GDM1 (cell line): ENCODE measurements around the gene HAGHL.
A peak's percentile ranks its signal among the peaks of the same experiment; 100 is the strongest.

Experiments used
- DNase-seq: peaks from one replicate; lab custom pipeline; 2025; lab: John Stamatoyannopoulos, UW

The HAGHL gene, protein sequence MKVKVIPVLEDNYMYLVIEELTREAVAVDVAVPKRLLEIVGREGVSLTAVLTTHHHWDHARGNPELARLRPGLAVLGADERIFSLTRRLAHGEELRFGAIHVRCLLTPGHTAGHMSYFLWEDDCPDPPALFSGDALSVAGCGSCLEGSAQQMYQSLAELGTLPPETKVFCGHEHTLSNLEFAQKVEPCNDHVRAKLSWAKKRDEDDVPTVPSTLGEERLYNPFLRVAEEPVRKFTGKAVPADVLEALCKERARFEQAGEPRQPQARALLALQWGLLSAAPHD

GRCh38 chr16:726438-727290 is at the start of gene HAGHL, which contains the start of gene CCDC78:
HAGHL (plus strand) TSS chr16:727106; CDS start chr16:727510, 404 bp downstream.
CCDC78 (minus strand) TSS chr16:726443; CDS start chr16:726367, 76 bp downstream.
- DNase-seq = no peak

DNA sequence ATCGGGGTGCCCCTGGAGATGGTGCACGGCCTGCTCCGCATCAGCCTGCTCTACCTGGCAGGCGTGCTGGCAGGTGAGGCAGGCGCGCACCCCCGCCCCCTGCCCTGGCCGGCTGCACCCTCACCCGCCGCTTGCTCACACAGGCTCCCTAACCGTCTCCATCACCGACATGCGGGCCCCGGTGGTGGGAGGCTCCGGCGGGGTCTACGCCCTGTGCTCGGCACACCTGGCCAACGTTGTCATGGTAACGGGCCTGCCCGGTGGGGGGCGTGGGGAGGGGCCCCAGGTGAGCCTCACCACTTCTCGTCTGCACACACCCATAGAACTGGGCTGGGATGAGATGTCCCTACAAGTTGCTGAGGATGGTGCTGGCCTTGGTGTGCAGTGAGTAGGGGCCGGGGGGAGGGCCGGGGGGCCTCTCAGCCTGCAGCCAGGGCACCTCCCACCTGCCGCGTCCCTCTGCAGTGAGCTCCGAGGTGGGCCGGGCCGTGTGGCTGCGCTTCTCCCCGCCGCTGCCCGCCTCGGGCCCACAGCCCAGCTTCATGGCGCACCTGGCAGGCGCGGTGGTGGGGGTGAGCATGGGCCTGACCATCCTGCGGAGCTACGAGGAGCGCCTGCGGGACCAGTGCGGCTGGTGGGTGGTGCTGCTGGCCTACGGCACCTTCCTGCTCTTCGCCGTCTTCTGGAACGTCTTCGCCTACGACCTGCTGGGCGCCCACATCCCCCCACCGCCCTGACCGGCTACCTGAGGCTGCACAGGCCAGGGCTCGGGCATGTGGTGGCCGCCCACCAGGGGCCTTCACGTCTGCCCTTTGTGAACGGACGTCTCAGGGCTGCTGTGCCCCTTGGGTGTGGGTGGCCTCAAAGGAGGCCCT is 49.4 kb upstream of the HAGHL start:
- no peak for DNase-seq

DNA sequence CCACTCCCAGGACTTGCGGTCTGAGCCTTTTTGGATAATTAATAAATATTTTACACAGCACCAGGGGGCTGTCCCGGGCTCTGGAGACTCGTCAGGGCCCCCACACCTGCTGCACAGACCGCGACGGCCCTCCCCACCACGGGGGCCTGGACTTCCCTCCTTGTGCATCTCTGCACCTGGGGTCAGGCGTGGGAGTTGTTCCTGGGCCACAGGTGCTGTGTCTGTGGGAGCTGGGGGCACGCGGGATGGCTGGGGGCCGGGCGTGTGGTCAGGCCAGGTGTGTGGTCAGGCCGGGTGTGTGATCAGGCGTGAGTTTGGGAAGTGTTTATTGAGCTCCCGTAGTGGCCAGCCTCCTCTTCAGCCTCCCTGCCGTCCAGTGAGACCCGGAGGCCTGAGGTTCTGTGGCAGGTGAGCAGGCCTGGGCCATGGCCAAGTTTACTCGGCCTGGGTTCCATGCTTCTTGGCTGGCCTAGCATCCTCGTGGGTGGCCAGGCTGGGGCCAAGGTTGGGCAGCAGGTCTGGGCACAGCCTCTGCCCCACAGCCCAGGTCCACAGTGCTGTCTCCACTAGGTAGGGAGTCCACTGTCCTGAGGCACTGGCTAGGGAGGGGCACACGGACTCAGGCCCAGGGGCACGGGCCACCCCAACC is 48.6 kb upstream of the HAGHL start:
- DNase-seq = no peak

DNA sequence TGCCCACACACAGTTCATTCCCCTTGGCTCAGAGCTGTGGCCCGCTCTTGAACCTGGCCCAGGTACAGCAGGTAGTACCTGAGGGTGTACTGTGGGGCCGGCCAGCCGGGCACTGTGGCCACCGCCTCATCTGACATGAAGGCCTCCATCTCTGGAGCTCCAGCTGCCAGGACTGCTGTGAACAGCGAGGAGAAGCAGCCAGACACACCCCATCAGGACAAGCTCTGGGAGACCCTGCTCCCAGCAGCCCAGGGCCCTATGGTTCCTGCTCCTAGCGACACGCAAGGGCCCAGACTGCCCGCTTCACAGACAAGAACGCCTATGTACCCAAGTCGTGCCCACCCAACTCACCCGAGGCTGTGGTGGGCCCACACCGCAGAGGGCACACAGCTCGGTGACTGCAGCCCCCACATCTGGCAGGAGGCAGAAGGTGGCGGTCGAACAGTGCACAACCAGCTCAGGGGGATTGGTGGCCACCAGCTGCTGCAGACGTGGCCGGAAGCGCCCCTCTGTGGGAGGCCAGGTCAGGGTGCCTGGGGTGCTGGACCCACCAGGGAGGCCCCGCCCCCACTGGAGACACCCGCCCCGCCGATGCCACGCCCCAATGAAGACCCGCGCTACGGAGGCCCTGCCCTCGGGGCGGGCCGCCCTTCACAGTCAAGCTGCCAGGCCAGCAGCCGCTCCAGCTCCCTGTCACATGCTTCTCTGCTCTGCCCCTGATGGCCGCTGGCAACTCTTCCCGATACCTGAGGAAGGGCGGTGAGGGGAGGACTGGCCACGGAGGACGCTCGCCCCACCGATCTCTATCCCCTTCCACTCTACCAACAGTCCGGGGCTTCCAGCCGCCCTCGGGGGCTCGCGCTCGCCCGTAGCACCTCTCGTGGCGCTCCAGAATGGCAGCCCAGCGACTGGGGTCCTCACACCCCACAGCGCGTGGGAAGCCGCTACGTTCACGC is 47.8 kb upstream of the HAGHL start:
- peak; percentile 45 for DNase-seq

GRCh38 chr16:679814-680624 is 46.9 kb upstream of the HAGHL start, which contains the start of gene STUB1:
STUB1 (plus strand) TSS chr16:680410; CDS start chr16:680526, 116 bp downstream.
- peak; percentile 80 for DNase-seq

DNA sequence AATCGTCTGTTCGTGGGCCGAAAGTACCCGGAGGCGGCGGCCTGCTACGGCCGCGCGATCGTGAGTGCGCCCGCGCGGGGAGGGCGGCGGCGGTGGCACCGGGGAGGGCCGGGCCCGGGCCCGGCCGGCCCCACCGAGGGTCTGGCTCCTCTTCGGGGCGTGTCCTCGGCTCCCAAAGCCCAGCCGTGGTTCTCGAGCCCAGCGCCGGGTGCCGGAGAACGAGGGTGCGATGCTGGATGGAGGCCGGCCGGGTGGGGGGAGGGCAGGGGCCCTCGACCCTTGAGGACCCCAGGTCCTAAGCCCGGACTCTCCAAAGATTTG is 46.3 kb upstream of the HAGHL start:
- no peak for DNase-seq

DNA sequence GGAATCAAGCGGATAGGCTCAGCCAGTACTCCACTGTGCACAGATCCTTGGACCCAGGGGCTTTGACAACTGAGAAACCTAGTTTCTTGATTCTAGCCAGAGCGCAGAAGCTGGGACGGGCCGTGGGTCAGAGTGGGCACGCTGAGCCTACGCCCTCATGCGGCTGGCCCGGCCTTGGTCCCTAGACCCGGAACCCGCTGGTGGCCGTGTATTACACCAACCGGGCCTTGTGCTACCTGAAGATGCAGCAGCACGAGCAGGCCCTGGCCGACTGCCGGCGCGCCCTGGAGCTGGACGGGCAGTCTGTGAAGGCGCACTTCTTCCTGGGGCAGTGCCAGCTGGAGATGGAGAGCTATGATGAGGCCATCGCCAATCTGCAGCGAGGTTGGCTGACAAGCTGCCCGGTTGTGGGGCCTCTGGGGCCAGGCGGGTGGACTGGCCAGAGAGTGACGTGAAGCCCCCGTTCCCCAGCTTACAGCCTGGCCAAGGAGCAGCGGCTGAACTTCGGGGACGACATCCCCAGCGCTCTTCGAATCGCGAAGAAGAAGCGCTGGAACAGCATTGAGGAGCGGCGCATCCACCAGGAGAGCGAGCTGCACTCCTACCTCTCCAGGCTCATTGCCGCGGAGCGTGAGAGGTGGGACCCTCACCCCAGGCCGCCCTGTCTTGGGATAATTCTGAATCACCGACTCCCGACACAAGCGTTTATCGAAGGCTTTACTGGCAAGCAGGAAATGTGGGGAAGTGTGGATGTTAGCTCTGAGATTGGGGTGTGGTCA is 45.8 kb upstream of the HAGHL start:
- DNase-seq = no peak

DNA sequence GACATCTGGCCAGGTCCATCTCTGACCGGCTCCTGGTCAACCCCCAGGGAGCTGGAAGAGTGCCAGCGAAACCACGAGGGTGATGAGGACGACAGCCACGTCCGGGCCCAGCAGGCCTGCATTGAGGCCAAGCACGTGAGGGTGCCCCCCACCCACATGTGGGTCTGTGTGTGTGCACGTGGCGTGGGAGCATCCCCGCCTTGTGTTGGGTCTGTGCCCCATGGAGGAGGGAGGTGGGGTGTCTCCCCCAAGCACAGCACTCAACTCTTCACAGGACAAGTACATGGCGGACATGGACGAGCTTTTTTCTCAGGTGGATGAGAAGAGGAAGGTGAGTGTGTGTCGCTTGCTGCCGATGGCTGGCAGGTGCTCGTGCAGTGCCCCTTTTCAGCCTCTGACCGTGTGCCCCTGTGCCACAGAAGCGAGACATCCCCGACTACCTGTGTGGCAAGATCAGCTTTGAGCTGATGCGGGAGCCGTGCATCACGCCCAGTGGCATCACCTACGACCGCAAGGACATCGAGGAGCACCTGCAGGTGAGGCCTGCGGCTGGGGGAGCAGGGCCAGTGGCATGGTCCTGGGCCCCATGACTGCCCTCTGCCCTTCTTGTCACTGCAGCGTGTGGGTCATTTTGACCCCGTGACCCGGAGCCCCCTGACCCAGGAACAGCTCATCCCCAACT is 45.0 kb upstream of the HAGHL start:
- no peak for DNase-seq

- DNase-seq = no peak
These were observed 44.2 kb upstream of the HAGHL start for GRCh38 chr16:682493-683395.

- no peak for DNase-seq
These were observed 43.4 kb upstream of the HAGHL start for GRCh38 chr16:683396-684070.

DNA sequence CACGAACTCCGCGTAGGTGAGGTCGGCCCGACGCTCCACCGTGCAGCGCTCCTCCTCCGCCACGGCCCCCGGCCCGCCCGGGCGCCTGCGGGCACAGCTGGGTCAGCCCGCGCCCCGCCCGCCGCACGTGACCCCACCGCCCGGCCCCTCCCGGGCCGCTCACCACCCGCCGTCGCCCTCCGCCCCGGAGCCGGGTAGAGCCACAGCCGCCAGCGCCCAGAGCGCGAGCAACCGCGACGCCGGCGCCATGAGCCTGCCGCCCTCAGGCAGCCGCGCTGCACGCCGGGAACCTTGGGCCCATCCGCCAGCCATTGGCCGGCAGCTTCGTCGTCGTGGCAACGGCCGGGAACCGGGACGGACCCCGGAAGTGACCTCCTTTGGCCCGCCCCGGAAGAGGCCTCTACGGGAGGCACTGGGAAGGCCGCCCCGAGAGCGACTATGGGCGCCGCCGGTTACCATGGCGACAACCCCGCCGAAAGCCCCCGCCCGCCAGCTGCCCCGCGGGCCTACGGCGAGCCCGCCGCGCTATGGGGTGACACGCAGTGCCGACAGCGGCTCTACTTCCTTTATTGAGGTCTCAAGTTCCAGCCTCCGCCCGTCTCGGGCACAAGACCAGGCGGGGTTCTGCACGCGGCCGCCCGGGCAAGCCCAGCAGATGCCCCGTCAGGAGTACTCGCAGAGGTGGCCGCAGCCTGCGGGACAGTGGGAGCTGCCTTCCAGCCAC is 42.7 kb upstream of the HAGHL start, which contains the start of gene JMJD8:
JMJD8 (minus strand) TSS at position 264 of the 724 bp plus-strand sequence; CDS start at position 249, 15 bp downstream.
- peak; percentile 87 for DNase-seq

GRCh38 chr16:684961-685696 is 41.8 kb upstream of the HAGHL start:
- no peak for DNase-seq

GRCh38 chr16:685967-686366 is 40.9 kb upstream of the HAGHL start:
- DNase-seq = no peak

DNA sequence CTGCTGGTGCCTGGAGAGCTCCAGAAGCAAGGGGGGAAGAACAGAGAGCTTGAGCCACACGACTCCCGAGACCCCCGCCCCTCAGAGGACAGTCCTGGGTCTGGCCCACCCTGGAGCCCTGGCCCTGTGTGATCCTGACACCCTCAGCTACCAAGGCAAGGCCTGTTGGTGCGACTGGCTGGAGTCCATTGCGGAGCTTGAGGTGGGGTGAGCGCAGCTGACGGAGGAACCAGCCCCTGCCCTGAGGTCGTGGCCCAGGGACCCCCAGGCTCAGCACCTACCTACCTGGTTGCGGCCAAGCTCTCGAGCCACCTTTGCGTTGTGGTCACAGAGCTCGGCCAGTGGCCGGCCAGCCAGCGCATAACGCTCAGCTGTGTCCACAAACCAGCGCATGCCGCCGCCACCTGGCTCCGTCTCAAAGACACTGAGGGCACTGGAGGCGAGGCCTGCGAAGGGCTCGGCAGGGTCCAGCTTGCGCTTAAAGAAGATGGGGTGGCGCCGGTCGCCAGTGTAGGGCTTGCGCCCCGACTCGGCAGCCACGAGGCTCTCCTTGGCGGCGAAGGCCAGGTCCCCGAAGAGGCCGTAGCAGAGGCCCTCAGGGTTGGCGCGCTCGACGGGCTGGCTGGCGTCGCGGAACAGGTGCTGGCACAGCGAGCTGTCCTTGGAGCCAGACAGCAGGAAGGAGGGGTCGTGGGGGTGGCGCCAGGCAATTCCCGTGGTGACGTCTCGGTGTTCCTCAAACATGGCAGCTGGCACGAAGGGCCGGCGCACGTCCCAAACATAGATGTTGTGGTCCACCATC is 40.2 kb upstream of the HAGHL start:
- no peak for DNase-seq
